HPDE6-E6E7 (cell line): Measurements from ENCODE around the gene FZR1.
"Not testable (repeated sequence)": the region's sequence is repeated elsewhere in the genome, so short reads cannot be mapped to it uniquely, and the experiment has no call there.

ENCODE experiments used
- DNase-seq: peaks from one replicate; pipeline ENCODE4 v3.0.0; 2011; ENCODE audit warnings: missing footprints; ENCODE audit errors: extremely low spot score

Gene FZR1

DNA sequence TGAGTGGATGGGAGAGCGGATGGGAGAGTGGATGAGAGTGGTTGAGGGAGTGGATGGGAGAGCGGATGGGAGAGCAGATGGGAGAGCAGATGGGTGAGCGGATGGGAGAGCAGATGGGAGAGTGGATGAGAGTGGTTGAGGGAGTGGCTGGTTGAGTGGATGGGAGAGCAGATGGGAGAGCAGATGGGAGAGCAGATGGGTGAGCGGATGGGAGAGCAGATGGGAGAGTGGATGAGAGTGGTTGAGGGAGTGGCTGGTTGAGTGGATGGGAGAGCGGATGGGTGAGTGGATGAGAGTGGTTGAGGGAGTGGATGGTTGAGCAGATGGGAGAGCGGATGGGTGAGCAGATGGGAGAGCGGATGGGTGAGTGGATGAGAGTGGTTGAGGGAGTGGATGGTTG lies 23.2 kb downstream of the FZR1 start:
- not testable (repeated sequence) for DNase-seq

DNA sequence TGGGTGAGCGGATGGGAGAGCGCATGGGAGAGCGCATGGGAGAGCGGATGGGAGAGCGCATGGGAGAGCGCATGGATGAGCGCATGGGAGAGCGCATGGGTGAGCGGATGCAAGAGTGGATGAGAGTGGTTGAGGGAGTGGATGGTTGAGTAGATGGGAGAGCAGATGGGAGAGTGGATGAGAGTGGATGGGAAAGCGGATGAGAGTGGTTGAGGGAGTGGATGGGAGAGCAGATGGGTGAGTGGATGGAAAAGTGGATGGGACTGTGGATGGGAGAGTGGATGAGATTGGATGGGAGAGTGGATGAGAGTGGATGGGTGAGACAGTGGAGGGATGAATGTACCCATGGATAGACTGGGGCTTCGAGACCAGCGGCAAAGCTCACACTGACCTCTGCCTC lies 24.3 kb downstream of the FZR1 start:
- no peak for DNase-seq

DNA sequence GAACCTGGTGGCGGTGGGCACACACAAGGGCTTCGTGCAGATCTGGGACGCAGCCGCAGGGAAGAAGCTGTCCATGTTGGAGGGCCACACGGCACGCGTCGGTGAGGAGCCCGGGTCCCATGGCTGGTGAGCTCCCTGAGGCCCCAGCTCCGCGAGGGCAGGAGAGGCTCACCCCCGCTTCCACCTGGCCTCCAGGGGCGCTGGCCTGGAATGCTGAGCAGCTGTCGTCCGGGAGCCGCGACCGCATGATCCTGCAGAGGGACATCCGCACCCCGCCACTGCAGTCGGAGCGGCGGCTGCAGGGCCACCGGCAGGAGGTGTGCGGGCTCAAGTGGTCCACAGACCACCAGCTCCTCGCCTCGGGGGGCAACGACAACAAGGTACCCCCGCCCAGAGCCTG lies 25.6 kb downstream of the FZR1 start:
- no peak for DNase-seq

DNA sequence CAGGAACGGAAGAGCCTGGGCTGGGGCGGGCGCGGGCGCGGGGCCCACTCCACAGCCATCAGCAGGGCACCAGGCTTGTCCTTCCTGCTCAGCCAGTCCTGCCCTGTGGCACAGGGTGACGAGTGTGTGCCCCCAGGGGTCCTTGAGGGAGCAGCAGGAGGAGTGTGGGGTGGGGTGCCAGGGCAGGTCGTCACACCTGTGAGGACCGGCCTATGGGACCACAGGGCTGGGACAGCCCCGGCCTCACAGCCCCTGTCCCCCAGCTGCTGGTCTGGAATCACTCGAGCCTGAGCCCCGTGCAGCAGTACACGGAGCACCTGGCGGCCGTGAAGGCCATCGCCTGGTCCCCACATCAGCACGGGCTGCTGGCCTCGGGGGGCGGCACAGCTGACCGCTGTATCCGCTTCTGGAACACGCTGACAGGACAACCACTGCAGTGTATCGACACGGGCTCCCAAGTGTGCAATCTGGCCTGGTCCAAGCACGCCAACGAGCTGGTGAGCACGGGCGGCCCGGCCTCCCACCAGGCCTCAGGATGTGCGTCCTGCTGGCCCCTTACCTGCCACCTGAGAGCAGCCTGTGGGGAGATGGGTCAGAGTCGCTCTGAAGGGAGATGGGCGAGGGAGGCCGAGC lies 26.2 kb downstream of the FZR1 start:
- DNase-seq: no peak

DNA sequence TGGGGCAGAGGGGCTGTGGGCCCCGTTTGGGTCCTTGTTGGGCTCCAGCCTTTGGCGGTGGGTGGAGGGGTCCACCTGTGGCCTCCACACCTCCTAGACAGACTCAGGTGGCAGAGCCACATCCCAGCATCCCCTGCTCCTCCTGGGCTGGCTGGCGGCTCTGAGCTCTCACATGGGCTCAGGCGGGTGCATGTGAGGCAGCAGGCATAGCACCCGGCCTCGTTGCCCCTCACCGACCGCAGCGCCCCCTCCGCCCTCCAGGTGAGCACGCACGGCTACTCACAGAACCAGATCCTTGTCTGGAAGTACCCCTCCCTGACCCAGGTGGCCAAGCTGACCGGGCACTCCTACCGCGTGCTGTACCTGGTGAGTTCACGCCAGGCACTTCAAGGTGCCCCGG lies 26.9 kb downstream of the FZR1 start:
- no peak for DNase-seq

DNA sequence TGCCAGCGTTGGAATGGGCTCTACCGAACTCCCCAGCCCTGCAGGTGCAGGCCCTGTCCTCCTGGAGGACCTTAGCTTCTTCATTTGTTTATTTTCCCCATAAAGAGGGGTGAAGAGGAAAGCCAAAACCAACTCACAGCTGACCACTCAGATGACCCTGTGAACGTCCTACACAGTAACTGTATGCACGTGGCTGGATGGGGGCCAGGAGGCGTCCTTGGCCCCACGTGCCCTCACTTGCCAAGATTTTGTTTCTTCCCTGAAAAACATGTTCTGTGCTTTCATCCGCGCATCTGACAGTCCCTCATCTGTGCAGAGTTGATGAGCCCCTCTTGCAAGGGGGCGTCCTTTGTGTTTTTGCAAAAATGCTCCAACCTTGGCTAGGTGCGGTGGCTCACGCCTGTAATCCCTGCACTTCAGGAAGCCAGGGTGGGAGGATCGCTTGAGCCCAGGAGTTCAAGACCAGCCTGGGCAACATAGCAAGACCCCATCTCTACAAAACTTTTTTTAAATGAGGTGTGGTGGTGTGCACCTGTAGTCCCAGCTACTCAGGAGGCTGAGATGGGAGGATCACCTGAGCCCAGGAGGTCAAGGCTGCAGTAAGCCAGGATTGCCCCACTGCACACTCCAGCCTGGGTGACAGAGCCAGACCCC lies 27.6 kb downstream of the FZR1 start:
- no peak for DNase-seq

DNA sequence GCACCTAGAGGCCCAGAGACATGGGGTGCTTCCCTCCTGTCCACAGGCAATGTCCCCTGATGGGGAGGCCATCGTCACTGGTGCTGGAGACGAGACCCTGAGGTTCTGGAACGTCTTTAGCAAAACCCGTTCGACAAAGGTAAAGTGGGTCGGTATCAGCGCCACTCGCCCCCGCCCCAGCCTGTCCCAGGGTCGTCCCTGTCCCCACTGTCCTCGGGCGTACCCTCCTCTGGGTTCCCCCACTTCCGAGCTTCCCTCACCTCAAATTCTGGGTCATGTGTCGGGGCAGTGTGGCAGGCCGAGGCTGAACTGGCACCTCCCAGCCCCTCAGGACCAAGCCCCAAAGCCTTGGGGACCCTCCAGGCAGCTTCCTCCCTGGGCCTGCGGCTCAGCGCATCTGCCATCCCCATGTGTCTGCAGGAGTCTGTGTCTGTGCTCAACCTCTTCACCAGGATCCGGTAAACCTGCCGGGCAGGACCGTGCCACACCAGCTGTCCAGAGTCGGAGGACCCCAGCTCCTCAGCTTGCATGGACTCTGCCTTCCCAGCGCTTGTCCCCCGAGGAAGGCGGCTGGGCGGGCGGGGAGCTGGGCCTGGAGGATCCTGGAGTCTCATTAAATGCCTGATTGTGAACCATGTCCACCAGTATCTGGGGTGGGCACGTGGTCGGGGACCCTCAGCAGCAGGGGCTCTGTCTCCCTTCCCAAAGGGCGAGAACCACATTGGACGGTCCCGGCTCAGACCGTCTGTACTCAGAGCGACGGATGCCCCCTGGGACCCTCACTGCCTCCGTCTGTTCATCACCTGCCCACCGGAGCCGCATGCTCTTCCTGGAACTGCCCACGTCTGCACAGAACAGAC lies 28.5 kb downstream of the FZR1 start:
- no peak for DNase-seq

DNA sequence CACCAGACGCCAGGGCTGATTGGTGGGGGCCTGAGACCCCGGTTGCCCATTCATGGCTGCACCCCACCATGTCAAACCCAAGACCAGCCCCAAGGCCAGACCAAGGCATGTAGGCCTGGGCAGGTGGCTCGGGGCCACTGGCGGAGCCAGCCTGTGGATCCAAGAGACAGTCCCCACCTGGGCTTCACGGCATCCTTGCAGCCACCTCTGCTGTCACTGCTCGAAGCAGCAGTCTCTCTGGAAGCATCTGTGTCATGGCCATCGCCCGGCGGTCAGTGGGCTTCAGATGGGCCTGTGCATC lies 29.1 kb downstream of the FZR1 start:
- no peak for DNase-seq

DNA sequence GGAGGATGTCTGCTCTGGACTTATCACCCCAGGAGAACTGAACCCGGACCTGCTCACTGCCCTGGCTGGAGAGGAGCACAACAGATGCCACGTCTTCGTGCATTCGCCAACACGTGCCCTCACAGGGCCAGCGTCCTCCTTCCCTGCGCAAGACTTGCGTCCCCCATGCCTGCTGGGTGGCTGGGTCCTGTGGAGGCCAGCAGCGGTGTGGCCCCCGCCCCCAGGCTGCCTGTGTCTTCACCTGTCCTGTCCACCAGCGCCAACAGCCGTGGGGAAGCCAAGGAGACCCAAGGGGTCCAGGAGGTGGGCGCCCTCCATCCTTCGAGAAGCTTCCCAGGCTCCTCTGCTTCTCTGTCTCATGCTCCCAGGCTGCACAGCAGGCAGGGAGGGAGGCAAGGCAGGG lies 29.5 kb downstream of the FZR1 start:
- DNase-seq: no peak

DNA sequence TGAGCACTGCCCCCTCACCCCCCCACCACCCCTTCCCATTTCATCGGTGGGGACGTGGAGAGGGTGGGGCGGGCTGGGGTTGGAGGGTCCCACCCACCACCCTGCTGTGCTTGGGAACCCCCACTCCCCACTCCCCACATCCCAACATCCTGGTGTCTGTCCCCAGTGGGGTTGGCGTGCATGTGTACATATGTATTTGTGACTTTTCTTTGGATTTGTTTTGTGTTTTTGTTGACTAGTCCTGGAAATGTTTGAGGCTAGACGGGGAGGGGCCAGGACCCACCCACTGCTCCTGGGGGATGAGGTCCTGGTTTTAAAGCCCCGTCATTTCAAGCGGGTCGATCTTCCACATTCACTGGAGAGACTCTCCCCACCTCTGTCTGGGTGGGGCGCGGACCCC lies 29.9 kb downstream of the FZR1 start:
- DNase-seq: no peak

DNA sequence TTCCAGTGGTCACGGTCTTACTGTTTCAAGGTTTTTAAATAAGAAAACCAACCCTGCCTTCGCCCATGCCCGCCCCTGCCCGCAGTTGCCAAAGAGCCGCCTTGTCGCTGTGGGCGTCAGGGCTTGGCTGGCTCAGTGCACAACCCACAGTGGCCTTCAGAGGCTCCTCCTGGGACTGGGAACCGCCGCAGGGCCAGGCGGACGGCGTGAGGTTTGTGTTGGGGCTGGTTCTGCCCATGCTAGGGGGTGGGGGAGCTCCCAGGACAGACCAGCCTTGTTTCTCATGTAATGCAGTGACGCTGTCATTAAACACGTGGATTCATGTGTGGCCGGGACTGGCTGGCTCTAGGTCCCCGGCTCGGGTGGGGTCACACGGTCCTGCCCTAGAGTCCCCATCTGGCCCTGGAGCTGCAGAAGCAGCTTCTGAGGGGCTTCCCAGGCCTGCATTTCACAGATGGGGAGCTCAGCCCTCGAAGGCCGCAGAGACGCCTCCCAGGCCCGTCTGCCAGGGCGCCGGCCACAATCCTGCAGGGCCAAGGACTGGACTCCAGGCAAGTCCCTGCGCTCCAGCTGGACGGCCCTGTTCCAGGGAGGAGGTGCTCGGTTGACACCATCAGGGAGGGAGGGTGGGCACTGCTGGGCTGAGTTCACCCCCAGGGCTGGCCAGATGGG lies 30.5 kb downstream of the FZR1 start:
- no peak for DNase-seq

DNA sequence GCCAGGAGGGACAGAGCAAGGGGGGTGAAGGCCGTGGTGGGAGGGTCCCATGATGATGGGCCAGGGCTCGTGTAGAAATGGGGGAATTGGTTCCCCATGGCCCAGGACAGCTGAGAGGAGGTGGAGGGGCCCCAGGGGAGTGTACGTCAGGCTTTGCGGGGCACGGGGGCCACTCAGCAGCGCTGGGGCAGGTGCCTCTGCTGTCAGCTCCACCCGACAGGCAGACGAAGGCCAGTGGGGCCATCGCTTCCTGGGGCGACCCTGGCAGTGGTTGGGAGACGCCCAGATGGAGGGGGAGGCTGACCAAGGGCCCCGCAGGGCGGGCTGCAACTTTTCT lies 31.0 kb downstream of the FZR1 start:
- DNase-seq: no peak

DNA sequence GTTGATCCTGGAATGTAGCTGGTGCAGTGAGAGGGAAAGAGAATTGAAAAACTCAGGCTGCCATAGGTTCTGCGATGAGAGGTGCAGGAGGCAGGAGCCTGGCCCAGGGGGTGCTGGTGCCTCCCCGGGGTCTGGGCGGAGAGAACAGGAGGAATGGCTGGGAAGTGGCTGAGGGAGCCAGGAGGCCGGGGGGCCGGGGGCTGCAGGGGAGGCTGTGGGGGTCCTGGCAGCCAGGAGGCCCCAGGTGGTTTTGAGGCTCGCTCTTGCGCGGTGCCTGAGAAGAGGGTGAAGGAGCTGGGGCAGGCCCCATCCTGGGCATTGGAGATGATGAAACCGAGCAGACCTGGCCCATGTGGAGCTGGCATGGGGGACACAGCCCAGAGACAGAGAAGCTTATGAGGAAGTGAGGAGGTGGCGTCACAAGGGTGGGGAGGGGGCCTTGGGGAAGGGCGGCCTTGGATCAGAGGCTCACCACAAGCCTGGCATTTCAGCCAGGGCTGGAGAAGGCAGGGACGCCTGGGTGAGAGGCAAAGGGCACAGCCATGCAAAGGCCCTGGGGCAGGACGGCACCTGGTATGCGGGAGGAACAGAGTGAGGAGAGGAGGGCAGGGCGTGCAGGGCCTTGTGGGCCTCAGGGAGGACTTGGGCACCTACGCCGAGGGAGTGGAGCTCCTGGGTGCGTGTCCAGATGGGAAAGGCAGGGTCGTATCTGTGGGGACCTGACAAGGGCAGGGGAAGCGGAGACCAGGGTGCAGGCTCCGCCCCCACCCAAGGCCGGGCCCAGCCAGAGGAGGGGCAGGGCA lies 31.5 kb downstream of the FZR1 start:
- no peak for DNase-seq

DNA sequence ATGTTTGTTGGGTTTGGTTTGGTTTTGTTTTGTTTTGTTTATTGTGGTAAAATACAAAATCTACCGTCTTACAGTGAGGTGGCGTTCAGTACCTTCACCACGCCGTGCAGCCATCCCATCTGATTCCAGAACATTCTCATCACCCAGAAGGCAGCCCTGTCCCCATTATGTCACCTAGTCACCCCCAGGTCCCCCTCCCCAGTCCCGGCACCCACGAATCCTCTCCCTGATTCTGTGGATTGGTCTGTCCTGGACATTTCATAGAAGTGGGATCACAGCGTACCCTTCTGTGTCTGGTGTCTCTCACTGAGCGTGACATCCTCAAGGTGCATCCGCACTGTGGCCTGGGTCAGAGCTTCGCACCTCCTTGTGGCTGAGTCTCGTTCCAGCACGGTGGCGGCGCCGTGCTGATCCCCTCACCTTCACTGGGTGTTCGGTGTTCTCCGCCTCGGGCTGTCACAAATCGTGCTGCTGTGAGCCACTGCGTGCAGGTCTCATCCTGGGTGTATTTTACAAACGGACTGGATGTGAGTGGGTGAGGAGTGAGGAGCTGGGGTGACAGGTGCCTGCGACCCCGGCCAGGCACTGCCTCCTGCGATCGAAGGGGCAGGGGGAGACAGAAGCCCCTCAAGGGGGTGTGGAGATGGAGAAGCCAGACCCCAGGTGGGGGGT lies 32.3 kb downstream of the FZR1 start:
- DNase-seq: no peak

DNA sequence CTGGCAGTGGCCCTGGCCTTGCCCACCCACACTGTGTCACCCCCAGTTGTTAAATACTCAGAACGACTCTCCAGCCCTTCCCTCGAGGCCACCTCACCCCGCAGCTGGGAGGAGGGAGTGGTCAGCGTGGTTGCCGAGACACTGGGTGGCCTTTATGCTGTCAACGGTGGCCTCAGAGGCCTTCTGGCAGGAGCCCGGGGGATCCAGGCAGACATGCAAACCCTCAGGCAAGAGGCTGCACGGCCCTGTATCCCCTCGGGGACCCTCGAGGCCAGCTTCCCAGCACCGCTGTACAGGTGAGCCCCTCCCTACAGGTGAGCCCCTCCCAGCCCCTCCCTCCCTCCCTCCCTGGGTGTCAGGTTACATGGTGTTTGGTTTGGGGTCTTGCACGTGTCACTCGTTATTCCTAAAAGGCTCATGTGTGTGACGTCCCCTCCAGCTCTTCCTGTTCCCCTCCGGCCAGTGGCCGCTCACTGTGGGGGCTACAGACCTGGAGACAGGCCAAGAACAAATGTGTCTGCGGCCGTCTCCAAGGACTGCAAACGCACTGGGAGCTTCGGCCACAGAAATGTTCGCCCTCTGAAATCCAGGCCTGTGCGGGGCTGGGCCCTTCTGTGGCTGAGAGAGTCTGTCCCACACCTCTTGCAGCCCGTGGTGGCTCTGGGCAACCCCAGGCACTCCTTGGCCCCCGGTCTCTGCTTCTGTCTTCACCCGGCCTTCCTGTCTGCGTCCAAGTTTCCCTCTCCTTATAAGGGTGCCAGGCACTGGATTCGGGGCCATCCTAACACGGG lies 33.0 kb downstream of the FZR1 start, which contains the start of gene TEKTIP1:
Gene TEKTIP1, plus strand, starts transcription at position 210 of the 791 bp plus-strand sequence. Its CDS starts 4 bp downstream, at position 214.
- no peak for DNase-seq

DNA sequence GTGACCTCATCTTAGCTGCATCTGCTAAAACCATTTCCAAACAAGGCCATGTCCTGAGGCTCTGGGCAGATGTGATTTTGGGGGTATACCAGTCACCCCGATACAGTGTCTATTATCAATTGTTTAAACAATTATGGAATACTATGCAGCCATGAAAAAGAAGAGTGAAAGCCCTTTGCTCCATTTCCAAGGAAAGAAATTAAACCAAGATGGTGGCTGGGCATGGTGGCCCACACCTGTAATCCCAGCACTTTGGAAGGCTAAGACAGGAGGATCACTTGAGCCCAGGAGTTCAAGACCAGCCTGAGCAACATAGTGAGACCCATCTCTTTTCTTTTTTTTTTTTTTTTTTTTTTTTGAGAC lies 33.6 kb downstream of the FZR1 start:
- no peak for DNase-seq

DNA sequence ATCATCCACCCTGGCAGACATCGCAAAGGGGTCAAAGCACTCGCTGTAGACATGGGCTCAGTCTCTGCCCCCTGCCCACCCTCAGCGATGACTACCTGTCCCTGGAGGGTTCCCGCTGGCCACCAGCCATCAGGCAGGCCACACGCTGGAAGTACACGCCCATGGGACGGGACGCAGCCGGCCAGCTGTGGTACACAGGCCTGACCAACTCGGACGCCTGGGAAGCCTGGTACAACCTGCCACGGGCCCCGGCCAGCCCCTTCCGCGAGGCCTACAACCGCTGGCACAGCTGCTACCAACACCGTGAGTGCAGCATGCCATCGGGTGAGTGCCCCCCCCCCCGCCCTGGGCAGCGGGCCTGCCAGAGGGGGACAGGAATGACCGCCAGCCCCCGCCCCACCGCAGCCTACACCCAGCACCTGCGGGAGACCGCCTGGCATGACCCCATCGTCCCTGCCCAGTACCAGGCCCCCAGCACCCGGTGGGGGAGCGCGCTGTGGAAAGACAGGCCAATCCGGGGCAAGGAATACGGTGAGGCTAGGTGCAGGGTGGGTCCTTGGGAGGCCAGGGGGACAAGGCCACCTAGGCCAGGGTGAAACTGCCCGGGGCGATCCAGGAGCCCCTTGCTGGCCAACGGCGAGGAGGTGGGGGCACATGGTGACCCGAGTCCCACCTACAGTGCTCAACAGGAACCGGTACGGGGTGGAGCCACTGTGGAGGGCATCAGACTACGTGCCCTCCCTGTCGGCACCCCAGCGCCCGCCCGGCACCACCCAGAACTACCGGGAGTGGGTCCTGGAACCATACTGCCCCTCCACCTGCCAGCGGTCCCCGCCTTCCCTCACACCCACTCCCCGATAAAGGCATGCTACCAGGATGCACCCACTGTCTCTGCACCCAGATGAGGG lies 37.3 kb downstream of the FZR1 start:
- no peak for DNase-seq

DNA sequence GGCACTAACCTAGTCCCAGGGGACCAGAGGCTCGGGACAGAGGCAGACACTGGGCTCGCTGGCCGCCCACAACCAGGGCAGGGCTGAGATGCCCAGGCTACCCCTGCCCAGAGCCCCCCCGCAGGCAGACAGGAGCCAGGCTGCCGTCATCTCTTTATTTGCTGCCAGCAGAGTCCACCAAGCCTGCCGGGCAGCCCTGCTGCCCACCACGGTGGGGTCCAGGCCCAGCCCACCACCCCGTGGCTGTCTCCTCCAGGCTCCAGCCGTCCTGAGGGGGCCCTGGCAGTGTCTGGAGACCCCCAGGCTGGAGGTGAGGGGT lies 37.9 kb downstream of the FZR1 start:
- DNase-seq: no peak
